ENCODE results near the gene RAB27A. TPM values are rescaled to one million over a fixed set of nuclear protein-coding genes. Genes with fewer than 3 reads are reported as not detected.

Gene RAB27A
- total RNA-seq, 1 donor from 2014 or later = 13.1 TPM

GRCh38 chr15:55239440-55240124 is 50.0 kb downstream of the RAB27A start:
- Mint-ChIP-seq H3K4me3 (no peak overlapping the region), H3K4me1 (no peaks in the 10 kb centered on the region), H3K27ac (no peak overlapping the region)

GRCh38 chr15:55238877-55239276 is 50.7 kb downstream of the RAB27A start:
- H3K4me1 Mint-ChIP-seq = no peaks in the 10 kb centered on the region
- TF ChIP-seq CTCF (IDR thresholded peaks at IDR 0.05; ENCODE audit: unreplicated experiment) = no peak
- no peaks in the 10 kb centered on the region for H3K9me3 Mint-ChIP-seq
- no peaks in the 10 kb centered on the region for H3K36me3 Mint-ChIP-seq
- H3K4me3 Mint-ChIP-seq = no peak overlapping the region
- no peak for DNase-seq (ENCODE audit: low spot score in 2 of 2, unreplicated experiment in 2 of 2)
- no peak overlapping the region for H3K27ac Mint-ChIP-seq
- no peaks in the 10 kb centered on the region for H3K27me3 Mint-ChIP-seq (ENCODE audit: low read depth)

More at GRCh38 chr15:55239440-55240124, 50.0 kb downstream of the RAB27A start:
- Mint-ChIP-seq H3K27me3 (ENCODE audit: low read depth) (no peaks in the 10 kb centered on the region), H3K36me3 (no peaks in the 10 kb centered on the region), H3K9me3 (no peaks in the 10 kb centered on the region)
- no peak for DNase-seq (ENCODE audit: low spot score in 2 of 2, unreplicated experiment in 2 of 2)
- TF ChIP-seq CTCF (IDR thresholded peaks at IDR 0.05; ENCODE audit: unreplicated experiment) = no peak

GRCh38 chr15:55237219-55238130 is 52.1 kb downstream of the RAB27A start:
- Mint-ChIP-seq H3K27ac (no peak overlapping the region), H3K4me1 (no peaks in the 10 kb centered on the region), H3K27me3 (ENCODE audit: low read depth) (no peaks in the 10 kb centered on the region), H3K36me3 (no peaks in the 10 kb centered on the region), H3K4me3 (no peak overlapping the region), H3K9me3 (no peaks in the 10 kb centered on the region)
- no peak for DNase-seq (ENCODE audit: low spot score in 2 of 2, unreplicated experiment in 2 of 2)
- no peak for TF ChIP-seq CTCF (IDR thresholded peaks at IDR 0.05; ENCODE audit: unreplicated experiment)

GRCh38 chr15:55235546-55236036 is 54.0 kb downstream of the RAB27A start:
- Mint-ChIP-seq H3K36me3 (peaks cover 7% of the 10 kb centered on the region), H3K4me3 (no peak overlapping the region), H3K27me3 (ENCODE audit: low read depth) (no peaks in the 10 kb centered on the region), H3K27ac (no peak overlapping the region), H3K4me1 (no peaks in the 10 kb centered on the region), H3K9me3 (peaks cover 8% of the 10 kb centered on the region)
- TF ChIP-seq CTCF (IDR thresholded peaks at IDR 0.05; ENCODE audit: unreplicated experiment) = no peak
- no peak for DNase-seq (ENCODE audit: low spot score in 2 of 2, unreplicated experiment in 2 of 2)

- Mint-ChIP-seq H3K9me3 (peaks cover 8% of the 10 kb centered on the region), H3K36me3 (peaks cover 7% of the 10 kb centered on the region), H3K27ac (no peak overlapping the region), H3K4me3 (no peak overlapping the region), H3K4me1 (no peaks in the 10 kb centered on the region), H3K27me3 (ENCODE audit: low read depth) (no peaks in the 10 kb centered on the region)
- no peak for DNase-seq (ENCODE audit: low spot score in 2 of 2, unreplicated experiment in 2 of 2)
- no peak for TF ChIP-seq CTCF (IDR thresholded peaks at IDR 0.05; ENCODE audit: unreplicated experiment)
These were observed 54.9 kb downstream of the RAB27A start for GRCh38 chr15:55234800-55235104.
